GM08714 (cell line): Measurements from ENCODE around the gene CEP250.

Experiments
- H3K4me3 ChIP-seq: fragments of 200-500 bp; sonication (Bioruptor generic); 2 replicates; pipeline ENCODE4 v1.5.1; 2014; ENCODE audit warnings: mild to moderate bottlenecking, low read length, inconsistent platforms
- ZNF274 ChIP-seq: IDR thresholded peaks from 2 replicates; pipeline ENCODE4 v1.6.1; 2012; ENCODE audit warnings: mild to moderate bottlenecking, low read depth, low read length

Gene CEP250

DNA sequence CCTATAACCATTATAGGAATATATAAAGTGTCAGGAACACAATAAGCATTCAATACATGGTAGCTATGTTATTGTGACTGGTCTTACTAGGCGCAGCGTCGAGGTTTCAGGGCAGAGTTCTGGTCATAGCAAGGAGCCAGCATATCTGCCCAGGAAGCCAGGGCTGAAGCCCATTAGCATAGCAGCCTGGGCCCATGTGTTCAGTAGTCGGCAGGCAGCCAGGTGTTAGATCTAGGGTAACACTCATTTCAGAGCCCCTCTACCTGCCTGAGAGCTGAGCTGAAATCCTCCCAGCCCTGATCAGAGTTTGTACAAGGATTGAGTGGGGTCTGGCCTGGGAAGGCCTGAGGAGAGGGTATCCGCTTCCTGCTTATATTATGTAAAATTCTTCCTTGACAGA is 41.9 kb downstream of the CEP250 start:
- H3K4me3 ChIP-seq, result no peak overlapping the region
- TF ChIP-seq ZNF274, result no peak

DNA sequence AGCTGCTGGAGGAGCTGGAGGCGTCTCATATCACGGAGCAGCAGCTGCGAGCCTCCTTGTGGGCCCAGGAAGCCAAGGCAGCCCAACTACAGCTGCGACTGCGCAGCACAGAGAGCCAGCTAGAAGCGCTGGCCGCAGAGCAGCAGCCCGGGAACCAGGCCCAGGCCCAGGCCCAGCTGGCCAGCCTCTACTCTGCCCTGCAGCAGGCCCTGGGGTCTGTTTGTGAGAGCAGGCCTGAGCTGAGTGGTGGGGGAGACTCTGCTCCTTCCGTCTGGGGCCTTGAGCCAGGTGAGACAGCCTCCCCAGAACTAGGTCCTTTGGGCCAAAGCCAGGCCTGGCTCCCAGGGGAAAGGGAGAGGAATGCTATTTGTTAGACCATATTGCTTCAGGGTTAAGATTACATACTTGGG is 42.4 kb downstream of the CEP250 start:
- no peak overlapping the region for H3K4me3 ChIP-seq
- TF ChIP-seq ZNF274, result no peak

- no peak overlapping the region for H3K4me3 ChIP-seq
- no peak for TF ChIP-seq ZNF274
These were observed 43.9 kb downstream of the CEP250 start for GRCh38 chr20:35499271-35499670.

GRCh38 chr20:35502352-35502751 is 47.0 kb downstream of the CEP250 start:
- no peak for TF ChIP-seq ZNF274
- no peak overlapping the region for H3K4me3 ChIP-seq

DNA sequence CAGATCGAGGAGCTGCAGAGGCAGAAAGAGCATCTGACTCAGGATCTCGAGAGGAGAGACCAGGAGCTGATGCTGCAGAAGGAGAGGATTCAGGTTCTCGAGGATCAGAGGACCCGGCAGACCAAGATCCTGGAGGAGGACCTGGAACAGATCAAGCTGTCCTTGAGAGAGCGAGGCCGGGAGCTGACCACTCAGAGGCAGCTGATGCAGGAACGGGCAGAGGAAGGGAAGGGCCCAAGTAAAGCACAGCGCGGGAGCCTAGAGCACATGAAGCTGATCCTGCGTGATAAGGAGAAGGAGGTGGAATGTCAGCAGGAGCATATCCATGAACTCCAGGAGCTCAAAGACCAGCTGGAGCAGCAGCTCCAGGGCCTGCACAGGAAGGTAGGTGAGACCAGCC is 47.9 kb downstream of the CEP250 start:
- TF ChIP-seq ZNF274, result no peak
- H3K4me3 ChIP-seq, result no peak overlapping the region

- H3K4me3 ChIP-seq, result no peak overlapping the region
- TF ChIP-seq ZNF274, result no peak
These were observed 48.6 kb downstream of the CEP250 start for GRCh38 chr20:35503841-35504561.

- H3K4me3 ChIP-seq, result no peak overlapping the region
- TF ChIP-seq ZNF274, result no peak
These were observed 49.4 kb downstream of the CEP250 start for GRCh38 chr20:35504751-35505150.

GRCh38 chr20:35506179-35506578 is 50.8 kb downstream of the CEP250 start:
- no peak overlapping the region for H3K4me3 ChIP-seq
- no peak for TF ChIP-seq ZNF274

- H3K4me3 ChIP-seq, result no peak overlapping the region
- no peak for TF ChIP-seq ZNF274
These were observed 51.7 kb downstream of the CEP250 start for GRCh38 chr20:35506872-35507638.

- no peak for TF ChIP-seq ZNF274
- no peak overlapping the region for H3K4me3 ChIP-seq
These were observed 53.3 kb downstream of the CEP250 start for GRCh38 chr20:35508493-35509218.

GRCh38 chr20:35510951-35511735 is 55.7 kb downstream of the CEP250 start:
- TF ChIP-seq ZNF274, result no peak

GRCh38 chr20:35511814-35512420 is 56.5 kb downstream of the CEP250 start:
- TF ChIP-seq ZNF274, result no peak
- H3K4me3 ChIP-seq, result no peak overlapping the region

More at GRCh38 chr20:35510951-35511735, 55.7 kb downstream of the CEP250 start:
- no peak overlapping the region for H3K4me3 ChIP-seq

DNA sequence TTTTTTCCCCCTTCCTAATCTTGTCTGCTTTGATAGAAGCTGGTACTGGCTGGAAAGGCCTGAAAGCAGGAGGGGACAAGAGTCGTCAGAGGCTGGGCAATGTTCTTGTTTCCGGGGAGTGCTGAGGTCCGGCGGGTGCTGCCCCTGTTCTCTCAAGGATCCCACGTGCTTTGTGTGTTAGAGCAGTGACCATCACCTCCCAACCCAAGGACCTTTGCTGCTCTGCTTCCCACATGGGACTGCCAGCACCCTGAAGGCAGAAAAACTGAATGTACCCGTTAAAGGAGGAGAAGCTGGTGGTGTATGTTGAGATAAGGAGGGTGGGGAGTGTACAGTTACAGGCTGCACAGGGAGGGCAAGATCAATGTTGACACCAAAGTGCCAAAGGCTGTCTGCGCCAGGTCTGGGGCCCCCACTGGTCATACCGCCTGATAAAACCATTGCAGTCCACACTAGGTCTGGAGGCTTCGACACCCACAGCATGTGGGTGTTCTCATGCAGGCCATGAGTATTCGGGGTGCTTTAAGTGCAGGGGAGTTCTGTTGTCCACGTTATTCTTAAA is 59.1 kb downstream of the CEP250 start:
- TF ChIP-seq ZNF274, result no peak
- H3K4me3 ChIP-seq, result no peak overlapping the region
